Peyer's patch (tissue), 4 donors: Measurements from ENCODE around the gene ABHD3.
"Not testable (repeated sequence)": the region's sequence is repeated elsewhere in the genome, so short reads cannot be mapped to it uniquely, and the experiment has no call there.

Source experiments
- POLR2A ChIP-seq, 2 donors: fragments of 450-650 bp; IDR thresholded peaks; one replicate each; pipeline ENCODE4 v1.5.1; 2017; ENCODE audit warnings: antibody characterized with exemption in 2 of 2, mild to moderate bottlenecking in 2 of 2, moderate library complexity in 2 of 2
- TF ChIP-seq, protein P1 (sequence below), 6 experiments: fragments of 450-650 bp in 4 of 6; fragments of 200-600 bp in 2 of 6; sonication (generic) in 1 of 6; IDR thresholded peaks; one replicate each; pipeline ENCODE4 v1.5.1; 2017 to 2019; ENCODE audit warnings: antibody characterized with exemption in 6 of 6, mild to moderate bottlenecking in 3 of 6, moderate library complexity in 1 of 6

DNA sequence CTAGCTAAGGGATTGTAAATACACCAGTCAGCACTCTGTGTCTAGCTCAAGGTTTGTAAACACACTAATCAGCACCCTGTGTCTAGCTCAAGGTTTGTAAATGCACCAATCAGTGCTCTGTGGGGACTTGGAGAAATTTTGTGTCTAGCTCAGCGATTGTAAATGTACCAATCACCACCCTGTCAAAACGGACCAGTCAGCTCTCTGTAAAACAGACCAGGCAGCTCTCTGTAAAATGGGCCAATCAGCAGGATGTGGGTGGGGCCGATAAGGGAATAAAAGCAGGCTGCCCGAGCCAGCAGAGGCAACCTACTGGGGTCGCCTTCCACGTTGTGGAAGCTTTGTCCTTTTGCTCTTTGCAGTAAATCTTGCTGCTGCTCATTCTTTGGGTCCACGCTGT, 2.6 kb upstream of the ABHD3 start:
- not testable (repeated sequence) for TF ChIP-seq POLR2A (IDR thresholded peaks at IDR 0.05)
- TF ChIP-seq, protein P1, sequence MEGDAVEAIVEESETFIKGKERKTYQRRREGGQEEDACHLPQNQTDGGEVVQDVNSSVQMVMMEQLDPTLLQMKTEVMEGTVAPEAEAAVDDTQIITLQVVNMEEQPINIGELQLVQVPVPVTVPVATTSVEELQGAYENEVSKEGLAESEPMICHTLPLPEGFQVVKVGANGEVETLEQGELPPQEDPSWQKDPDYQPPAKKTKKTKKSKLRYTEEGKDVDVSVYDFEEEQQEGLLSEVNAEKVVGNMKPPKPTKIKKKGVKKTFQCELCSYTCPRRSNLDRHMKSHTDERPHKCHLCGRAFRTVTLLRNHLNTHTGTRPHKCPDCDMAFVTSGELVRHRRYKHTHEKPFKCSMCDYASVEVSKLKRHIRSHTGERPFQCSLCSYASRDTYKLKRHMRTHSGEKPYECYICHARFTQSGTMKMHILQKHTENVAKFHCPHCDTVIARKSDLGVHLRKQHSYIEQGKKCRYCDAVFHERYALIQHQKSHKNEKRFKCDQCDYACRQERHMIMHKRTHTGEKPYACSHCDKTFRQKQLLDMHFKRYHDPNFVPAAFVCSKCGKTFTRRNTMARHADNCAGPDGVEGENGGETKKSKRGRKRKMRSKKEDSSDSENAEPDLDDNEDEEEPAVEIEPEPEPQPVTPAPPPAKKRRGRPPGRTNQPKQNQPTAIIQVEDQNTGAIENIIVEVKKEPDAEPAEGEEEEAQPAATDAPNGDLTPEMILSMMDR (IDR thresholded peaks at IDR 0.05): not testable (repeated sequence)
